Left renal cortex interstitium (tissue), 4 donors: ENCODE measurements around the gene BRME1. TPM values are rescaled to one million over a fixed set of nuclear protein-coding genes. Genes with fewer than 3 reads are reported as not detected.
A peak's percentile ranks its signal among the peaks of the same experiment; 100 is the strongest.

ENCODE experiments used
- DNase-seq, 4 donors: peaks; one replicate each; pipeline ENCODE4 v3.0.0-alpha.2; 2013; ENCODE audit warnings: low read depth in 4 of 4, low spot score in 2 of 4, missing footprints in 1 of 4
- polyA plus RNA-seq, 4 donors: library from polyadenylated mRNA; unstranded; fragments of 120-200 nt; gene quantifications; one replicate each; pipeline ENCODE4 v1.2.1, GENCODE V29; 2013; ENCODE audit not compliant: insufficient read length in 4 of 4

BRME1 gene
- 1 to 10 TPM; 4.1 to 9.6 (median 6.0) TPM for polyA plus RNA-seq

DNA sequence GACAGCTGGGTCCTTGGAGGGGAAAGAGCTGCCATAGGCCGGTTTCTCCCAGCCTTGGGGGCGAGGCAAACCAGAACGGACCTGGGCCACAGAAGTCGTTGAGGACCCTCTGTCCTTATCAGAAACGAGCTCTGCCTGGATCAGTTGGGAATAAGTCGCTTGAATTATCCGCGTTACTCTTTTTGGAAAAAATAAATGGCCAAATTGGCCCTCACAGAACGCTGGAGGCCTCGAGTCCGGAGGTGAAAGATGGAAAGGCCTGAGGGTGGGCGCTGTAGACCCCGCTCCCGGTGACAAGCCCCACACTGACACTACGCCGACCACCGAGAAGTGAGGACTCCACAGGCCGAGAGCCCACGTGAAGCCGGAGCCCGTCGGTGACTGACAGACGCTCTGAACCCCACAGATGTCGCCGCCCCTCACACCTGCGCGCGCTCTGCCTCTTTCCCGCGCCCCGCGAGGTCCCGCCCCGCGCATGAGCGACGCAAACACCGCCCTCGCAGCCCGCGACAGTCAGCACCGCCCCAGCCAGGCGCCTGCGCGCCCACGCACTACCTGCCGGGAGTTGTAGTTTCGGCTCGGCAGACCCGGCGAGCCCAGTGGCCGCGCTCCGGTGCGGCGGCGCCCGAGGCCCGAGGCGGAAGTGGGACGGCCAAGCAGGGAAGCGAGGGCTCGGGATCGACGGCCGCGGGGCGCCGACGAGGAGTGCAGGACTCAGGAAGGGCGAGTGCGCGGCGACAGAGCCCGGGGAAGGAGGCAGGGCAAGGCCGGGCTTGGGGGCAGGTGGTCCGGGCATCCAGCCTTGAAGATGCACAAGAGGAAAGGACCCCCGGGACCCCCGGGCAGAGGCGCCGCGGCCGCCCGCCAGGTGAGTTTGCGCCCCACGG, at the start of gene BRME1, which contains the start of gene CC2D1A:
Gene BRME1 (minus strand): TSS at position 484 of the 887 bp plus-strand sequence. CDS start 1,225 bp downstream, outside the sequence.
Gene CC2D1A (plus strand): TSS at position 568 of the 887 bp plus-strand sequence. CDS start 241 bp downstream, at position 809.
- DNase-seq = peak in 3 of 4 donors; percentile 52 to 81 (median 76)

DNA sequence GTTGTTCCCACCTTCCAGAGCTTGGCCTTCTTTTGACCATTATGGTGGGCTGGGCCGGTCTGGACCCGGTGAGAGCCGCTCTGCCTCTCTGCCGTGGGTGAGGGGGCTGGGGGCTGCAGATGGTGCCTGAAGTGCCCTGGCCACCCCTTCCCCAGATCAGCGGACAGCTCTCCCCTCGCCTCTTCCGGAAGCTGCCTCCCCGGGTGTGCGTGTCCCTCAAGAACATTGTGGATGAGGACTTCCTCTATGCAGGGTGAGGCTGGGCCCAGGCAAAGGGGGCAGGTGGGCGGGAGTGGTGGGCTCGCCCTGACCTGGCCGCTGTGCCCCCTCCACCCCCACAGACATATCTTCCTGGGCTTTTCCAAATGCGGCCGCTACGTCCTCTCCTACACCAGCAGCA, 48.3 kb upstream of the BRME1 start:
- no peak for DNase-seq

DNA sequence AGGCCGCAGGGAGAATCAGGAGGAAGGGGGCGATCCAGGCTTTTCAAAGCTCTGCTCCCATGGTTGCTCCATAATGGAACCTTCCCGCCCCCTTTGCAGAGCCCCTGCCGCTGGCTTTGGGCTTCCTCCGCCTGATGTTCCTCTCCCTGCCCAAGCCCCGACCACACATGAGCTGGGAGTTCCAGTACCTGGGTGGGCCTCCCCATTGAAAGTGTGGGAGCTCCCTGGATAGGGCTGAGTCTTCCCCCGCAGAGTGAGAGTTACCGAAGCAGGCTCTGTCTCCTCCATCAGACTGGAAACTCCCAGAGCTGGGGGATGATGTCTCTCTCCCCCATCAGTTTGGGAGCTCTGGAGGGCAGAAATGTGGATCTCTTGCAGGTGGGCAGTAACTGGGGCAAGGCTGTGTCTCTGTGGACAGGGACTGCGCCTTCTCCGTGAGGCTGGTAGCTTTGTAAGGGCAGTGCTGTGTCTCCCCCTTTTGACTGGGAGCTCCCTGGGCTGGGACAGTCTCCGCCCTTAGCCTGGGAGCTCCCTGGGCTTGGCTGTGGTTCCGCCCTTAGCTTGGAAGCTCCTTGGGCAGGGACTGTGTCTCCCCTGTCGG, 47.1 kb upstream of the BRME1 start:
- DNase-seq = no peak

DNA sequence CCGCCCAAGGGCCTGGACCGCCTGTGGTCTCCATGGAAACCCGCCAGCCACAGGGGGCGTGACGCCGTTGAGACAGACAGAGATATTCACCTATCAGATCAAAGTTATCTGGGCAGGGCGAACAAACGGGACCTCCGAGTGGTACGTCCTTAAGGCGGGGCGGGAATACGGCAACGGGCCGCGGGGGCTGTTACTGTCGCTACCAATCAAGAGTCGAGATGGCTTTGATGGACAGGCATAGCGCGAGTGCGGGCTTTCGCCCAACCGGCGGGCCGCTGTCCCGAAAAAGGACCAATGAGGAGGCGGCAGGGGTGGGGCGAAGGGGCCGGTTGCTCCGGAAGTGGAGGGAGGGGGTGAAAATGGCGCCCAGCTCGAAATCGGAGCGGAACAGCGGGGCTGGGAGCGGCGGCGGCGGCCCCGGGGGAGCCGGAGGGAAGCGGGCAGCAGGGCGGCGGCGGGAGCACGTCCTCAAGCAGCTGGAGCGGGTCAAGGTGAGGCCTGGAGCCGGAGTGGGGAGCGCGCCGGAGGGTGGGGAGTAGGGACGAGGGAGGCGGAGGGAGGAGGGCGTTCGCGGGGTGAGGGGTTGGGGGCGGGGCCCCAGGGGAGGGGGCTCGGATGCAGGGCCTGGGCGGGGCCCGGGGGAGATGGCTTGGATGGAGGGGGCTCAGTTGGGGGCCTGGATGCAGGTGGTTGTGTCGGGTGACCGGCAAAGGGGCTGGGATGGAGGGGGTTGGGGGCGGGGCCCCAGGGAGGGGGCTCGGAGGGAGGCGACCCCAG, 46.4 kb upstream of the BRME1 start, which contains the start of gene DCAF15:
Gene DCAF15 (plus strand): TSS at position 356 of the 777 bp plus-strand sequence. CDS start 4 bp downstream, at position 360.
- DNase-seq = peak; percentile 96 to 99 (median 99)

DNA sequence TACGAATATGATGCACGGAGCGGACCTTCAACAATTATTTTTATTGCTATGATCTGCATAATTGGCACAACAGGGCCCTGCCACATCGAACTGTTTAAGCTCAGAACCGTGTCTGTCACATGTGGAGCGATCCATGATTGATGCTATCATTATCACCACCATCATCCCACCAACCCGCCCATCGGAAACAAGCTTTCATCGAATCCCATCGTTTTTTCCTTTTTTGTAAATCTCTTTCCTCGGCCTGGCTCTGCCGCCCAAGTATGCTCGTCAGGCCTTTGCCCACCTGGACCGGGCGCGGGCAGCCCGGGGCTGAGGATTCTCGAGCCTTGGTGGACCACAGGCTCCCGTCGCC, 45.9 kb upstream of the BRME1 start:
- no peak for DNase-seq

DNA sequence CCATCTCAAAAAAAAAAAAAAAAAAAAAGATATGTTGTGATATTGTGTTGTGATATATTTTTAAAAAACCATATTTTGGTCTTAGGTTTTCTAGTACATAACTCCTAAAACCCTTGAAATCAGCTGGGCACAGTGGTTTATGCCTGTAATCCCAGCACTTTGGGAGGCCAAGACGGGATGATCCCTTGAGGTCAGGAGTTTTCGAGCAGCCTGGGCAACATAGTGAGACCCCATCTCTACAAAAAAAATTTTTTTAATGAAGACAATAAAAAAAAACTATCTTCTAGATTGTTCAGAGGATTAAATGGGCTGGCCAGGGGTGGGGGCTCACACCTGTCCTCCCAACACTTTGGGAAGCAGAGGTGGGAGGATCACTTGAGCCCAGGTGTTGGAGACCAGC, 45.1 kb upstream of the BRME1 start:
- no peak for DNase-seq

DNA sequence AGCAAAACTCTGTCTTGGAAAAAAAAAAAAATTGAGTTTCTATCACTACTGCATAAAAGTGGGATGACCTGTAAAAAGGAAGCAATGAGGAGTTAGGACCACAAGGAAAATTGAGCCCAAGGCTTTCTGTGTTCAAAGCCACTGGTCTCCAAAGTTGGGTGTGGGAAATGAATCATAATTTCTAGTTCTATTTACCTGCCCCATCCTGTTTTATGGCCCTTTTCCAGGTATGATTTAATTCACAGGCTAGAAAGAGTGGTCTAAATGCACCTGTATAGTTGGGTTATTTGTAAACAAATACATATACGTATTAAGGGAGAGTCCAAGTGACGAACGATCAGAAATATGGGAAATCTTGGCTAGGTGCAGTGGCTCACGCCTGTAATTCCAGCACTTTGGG, 40.5 kb upstream of the BRME1 start:
- no peak for DNase-seq

DNA sequence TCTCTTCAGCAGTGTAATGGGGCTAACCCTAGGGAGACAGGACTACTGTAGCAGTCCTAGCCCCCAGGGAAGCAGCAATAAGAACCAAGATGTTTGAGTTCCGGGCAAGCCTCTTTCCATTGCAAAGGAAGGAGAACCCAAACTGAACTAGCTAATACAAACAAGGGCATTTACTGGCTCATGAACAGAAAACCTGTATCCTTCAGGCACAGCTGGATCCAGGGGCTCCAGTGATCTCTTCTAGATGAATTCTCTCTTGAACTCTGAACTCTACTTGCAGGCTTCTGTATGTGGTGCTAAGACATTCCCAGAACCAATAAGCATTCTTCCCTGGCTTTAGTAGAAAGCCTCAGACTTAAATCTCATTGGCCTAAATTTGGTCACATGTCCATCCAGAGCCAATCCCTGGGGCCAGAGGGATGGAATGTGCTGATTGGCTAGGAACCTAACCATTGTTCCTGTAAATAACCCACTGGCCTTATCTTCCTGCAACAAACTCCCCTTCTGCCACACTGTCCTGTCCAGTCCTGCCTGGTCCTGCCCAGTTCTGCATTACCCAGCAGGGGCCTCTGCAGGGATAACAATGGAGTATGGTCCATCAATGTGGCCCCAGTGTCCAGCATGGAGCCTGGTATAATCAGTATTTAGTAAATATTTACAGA, 36.2 kb upstream of the BRME1 start:
- no peak for DNase-seq

DNA sequence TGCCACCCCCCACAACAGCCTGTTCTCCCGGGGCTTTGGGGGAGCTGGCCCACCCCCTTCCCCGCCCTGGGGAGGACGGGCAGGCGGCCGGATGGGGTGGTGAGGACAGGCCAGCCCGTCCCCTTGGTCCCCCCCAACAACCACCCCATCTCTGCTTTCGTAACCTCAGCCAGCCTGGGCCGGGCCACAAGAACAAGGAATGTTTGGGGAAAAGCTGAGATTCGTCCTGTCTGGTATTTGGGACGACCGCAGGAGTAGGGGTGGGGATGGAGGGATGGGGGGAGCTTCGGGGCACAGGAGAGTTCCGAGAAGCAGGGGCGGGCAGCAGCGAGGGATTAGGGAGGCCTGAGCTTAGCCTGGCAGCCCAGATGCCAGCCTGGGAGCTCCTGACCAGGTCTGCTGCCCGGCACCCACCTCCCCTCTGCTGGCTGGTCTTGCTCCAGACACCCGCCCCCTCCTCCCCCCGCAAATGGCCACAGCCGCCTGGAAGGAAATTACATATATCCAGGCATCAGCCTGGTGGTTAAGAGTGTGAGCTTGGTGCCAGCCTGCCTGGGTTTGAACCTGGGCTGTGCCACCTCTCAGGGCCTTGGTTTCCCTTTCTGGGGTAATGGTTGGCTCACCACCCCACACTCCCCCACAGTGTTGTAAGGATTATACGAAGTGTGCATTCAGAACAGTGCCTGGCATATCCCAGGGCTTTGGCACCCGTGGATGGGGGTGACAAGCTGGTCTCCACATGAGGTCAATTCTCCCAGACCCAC, 32.6 kb upstream of the BRME1 start, which contains the start of gene PODNL1:
Gene PODNL1 (minus strand): TSS at position 117 of the 764 bp plus-strand sequence. CDS start 236 bp downstream, outside the sequence.
- DNase-seq = no peak

DNA sequence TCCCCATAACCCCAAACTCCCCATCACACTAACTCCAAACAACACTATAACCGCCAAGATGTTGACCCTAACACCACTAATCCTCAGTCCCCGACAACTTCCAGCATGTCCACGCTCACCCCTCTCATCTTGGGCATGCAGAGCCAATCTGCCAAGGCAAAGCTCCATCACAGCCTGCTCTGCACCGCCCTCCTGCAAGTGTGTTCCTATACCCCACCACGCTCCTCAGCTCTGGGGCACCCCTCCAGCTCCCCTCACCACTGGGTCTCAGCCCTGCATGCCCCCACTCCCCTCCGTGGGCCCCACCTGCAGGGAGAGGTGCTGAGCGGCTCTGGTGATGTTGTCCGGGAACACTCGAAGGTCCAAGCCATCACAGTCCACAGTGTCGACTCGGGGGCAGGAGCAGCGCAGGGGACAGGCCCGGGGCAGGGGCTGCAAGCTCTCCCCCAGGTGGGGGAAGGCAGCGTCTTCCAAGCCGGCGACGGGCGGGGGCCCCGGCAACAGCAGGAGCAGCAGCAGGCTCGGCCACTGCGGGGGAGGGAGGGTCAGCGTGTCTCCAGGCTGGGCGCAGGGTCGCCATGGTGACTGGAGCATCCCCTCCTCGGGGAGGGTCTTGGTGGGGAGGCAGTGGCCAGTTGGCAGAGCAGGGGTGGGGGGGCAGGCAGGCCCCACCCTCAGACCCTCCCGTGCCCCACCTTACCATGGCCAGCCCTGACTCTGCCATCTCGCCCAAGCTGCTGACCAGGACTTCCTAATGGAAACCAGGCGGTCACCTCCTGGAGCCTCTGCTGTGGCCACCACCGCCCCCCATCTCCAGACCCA, 31.8 kb upstream of the BRME1 start:
- no peak for DNase-seq

DNA sequence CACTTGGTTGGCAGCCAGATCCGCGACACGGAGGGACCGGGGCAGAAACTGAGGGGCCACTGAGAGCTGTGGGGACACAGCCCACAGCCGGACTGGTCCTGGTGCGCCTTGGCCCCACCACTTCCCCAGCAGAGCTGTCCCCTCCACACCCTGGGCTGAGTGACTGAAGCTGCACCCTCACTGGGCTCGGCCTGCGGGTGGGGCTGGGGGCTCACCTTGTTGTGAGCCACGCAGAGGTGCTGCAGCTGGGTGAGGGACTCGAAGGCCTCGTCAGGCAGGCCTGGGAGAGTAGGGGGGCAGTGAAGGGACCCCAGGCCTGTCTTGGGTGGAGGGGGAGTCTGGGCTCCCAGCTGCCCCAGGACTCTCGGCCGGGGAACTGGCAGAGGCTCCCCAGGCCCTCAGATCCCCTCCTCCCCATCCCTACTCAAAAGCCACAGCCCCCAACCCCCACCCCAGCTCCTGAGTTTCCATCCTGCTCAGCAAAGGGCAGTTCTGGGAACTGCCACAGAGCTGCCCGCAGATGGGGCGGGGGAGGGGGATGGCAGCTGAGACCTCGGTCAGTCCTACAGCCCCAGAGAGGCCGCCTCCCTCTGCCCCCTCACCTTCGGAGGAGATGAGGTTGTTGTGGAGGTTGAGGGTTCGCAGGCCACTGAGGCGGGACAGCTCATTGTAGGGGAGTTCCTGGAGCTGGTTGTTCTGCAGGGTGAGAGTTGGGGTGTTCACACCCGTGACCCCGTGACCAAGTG, 30.0 kb upstream of the BRME1 start:
- DNase-seq = no peak

DNA sequence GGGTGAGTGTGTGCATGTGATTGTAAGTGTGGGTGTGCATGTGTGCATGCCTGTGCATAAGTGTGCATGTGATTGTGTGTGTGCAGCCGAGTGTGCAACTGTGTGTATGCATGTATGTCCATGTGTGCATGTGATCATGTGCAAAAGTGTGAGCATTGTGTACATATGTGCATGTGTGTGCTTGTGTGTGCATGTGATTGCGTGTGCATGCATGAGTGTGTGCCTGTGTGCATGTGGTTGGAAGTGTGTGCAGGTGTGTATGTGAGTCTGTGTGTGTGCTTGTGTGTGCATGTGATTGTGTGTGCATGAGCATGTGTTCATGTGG, 28.8 kb upstream of the BRME1 start:
- no peak for DNase-seq

DNA sequence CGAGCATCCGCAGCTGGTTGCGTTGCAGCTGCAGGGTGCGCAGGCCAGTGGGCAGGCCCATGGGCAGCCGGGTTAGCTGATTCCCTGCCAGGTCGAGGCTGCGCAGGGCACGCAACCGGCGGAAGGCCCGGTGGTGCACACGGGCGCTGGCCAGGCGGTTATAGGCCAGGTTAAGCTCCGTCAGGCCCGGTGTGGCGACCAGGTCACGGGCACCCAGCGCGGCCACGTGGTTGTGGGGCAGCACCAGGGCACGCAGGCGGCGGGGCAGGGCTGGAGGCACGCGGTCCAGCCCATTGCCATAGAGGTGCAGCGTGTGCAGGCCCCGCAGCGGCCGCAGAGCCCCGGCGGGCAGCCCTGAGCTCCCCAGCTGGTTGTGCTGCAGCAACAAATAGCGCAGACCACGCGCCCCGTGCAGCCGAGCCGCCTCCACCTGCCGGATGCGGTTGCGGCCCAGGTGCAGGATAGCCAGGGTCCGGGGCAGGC, 27.0 kb upstream of the BRME1 start:
- DNase-seq = no peak

DNA sequence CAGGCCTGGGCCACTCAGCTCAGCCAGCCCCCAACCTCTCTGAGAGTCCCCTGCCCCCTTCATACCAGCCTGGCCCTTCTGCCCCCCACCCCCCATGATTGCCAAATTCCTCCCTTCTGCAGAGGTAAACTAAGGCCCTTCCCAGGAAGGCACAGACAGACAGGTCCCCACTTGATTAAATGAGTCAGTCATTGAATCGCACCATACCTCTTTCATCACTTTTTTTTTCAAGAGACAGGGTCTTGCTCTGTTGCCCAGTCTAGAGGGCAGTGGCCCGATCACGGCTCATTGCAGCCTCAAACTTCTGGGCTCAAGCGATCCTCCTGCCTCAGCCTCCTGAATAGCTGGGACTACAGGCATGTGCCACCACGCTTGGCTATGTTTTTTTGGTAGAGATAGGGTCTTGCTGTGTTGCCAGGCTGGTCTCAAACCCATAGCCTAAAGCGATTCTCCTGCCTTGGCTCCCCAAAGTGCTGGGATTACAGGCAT, 26.3 kb upstream of the BRME1 start:
- no peak for DNase-seq

DNA sequence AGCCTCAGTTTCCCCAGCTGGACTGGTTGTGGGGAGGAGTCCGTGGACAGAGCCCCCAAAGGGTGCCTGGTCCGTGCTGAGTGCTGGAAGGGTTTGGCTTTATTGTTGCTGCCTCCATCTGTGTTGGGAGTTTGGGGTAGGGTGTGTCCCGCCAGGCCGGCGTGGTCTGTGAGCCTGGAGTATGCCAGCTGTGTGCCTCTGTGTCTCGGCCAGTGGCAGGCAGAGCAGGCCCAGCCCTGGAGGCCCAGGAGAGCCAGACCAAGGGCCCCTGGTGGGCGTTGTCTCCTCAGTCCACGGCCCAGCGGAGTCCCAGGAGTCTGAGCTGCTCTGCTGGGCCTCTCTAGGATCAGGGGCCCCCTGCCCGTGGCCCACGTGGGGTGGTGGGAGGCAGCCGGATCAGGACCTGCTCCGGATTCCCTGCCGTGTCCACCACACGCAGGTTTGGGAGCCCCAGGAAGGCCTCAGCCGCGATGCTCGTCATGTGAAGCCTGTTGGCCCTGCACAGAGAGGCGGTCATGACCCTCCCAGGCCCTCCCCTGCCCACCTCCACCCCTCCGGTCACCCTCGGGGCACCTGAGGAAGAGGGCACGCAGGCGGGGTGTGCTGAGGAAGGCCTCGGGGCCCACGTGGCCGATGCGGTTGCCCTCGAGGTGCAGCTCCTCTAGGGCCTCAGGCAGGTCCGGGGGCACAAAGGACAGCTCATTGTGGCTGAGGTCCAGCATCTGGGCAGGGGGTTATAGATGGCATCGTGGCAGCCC, 25.7 kb upstream of the BRME1 start:
- DNase-seq = no peak

DNA sequence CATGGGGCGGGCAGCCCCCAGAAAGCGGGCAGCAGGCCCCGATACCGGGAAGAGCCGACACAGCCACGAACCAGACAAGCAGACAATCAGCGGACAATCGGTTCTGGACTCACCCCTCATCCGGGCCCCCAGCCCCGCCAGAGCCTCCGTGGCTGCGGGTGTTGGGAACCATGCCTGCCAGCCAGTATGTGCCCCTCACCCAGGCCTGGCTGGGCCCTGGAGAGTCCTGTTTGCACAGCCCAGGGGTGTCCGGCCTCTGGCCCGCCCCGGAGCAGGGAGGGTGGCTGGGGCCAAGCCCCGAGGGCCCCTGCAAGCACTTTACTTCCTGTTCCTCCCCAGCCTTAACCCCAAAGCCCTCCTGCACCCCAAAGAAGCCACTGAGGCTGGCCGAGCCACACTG, 24.5 kb upstream of the BRME1 start:
- DNase-seq = no peak

DNA sequence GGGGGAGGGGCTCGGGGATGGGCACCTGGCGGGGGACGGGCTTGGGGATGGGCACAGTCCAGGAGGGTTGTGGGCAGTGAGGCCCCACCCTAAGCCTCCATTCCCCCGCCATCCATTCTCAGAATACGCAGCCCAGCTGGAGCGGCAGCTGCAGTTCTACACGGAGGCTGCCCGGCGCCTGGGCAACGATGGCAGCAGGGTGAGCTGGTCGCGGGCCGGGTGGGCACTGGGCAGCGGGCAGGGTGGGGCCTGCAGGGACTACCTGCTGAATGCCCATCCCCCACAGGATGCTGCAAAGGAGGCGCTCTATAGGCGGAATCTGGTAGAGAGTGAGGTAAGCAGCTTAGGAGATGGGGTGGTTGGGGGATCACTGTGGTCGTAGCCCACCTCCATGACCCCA, 24.0 kb upstream of the BRME1 start:
- DNase-seq = no peak
